ENCODE measurements around the gene HINT1.

DNA sequence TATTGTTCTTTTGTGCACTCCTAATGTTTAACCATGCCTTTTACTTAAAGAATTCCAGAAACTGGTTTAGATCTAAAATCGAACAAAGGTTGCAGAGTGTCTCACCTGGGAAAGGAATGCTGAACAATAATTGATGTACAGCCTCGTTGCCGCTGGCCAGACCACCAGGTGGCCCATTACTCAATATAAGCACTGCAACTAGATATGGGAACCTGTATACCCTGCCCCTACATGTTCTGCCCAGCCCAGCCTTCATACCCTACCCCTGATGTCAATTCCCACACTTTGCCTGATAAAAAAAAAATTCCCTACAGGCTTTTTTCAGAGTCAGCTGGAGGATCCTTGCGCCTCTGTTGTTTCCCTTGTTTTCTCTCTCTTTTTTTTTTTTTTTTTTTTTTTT lies 13.8 kb downstream of the HINT1 start:
- TF ChIP-seq, protein P1, sequence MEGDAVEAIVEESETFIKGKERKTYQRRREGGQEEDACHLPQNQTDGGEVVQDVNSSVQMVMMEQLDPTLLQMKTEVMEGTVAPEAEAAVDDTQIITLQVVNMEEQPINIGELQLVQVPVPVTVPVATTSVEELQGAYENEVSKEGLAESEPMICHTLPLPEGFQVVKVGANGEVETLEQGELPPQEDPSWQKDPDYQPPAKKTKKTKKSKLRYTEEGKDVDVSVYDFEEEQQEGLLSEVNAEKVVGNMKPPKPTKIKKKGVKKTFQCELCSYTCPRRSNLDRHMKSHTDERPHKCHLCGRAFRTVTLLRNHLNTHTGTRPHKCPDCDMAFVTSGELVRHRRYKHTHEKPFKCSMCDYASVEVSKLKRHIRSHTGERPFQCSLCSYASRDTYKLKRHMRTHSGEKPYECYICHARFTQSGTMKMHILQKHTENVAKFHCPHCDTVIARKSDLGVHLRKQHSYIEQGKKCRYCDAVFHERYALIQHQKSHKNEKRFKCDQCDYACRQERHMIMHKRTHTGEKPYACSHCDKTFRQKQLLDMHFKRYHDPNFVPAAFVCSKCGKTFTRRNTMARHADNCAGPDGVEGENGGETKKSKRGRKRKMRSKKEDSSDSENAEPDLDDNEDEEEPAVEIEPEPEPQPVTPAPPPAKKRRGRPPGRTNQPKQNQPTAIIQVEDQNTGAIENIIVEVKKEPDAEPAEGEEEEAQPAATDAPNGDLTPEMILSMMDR (conservative IDR thresholded peaks at IDR 0.05), result no peak
- no peak for TF ChIP-seq ZFX (IDR thresholded peaks at IDR 0.05)

Measured in C4-2B (cell line).